Panc1 (cell line): ENCODE data around the gene NELFB. TPM values are rescaled to one million over a fixed set of nuclear protein-coding genes. Genes with fewer than 3 reads are reported as not detected.

Source experiments
- ATAC-seq: fragments of 200-7000 bp; cut with Tn5 transposase; 2 replicates; pipeline ENCODE4 v1.9.1; 2020; ENCODE audit warnings: mild to moderate bottlenecking, moderate library complexity
- BruUV-seq: library from RNA; stranded (reverse); fragments of 400-500 nt; replicated peaks from 2 replicates; lab custom pipeline; 2021; lab: Mats Ljungman, UMichigan
- CTCF ChIA-PET: fragments of 300-600 bp; sonication (Branson Sonifier 250); formaldehyde crosslinking; loops from one replicate; lab custom pipeline; 2022; ENCODE audit warnings: antibody characterized with exemption; lab: Charles Lee
- POLR2A ChIA-PET: fragments of 300-600 bp; sonication (Branson Sonifier 250); formaldehyde crosslinking; loops from one replicate; lab custom pipeline; 2022; ENCODE audit warnings: antibody characterized with exemption; lab: Charles Lee
- DNase-seq: peaks from one replicate; pipeline ENCODE4 v3.0.0-alpha.2; 2010; ENCODE audit warnings: low read depth, low spot score
- H3K27ac ChIP-seq: 2 replicates; pipeline ENCODE4 v1.5.1; 2011; ENCODE audit warnings: mild to moderate bottlenecking, low read length, inconsistent platforms
- H3K27me3 ChIP-seq: fragments of 200-500 bp; sonication (Bioruptor generic); 2 replicates; pipeline ENCODE4 v1.6.0; 2014; ENCODE audit warnings: low read length, inconsistent platforms; ENCODE audit not compliant: control insufficient read depth, insufficient read depth
- H3K36me3 ChIP-seq: fragments of 200-500 bp; sonication (Bioruptor generic); 2 replicates; pipeline ENCODE4 v1.5.1; 2014; ENCODE audit warnings: inconsistent platforms, mild to moderate bottlenecking, low read length, moderate library complexity; ENCODE audit not compliant: control insufficient read depth, insufficient read depth
- H3K4me1 ChIP-seq: 2 replicates; pipeline ENCODE4 v1.5.1; 2011; ENCODE audit warnings: inconsistent platforms, mild to moderate bottlenecking, low read length, moderate library complexity; ENCODE audit not compliant: control insufficient read depth, insufficient read depth
- H3K4me3 ChIP-seq, 2 experiments: 2 replicates each; pipeline ENCODE4 v1.5.1; 2011 to 2012; ENCODE audit warnings: low read depth in 2 of 2, low read length in 2 of 2, mild to moderate bottlenecking in 2 of 2, inconsistent platforms in 1 of 2, moderate library complexity in 1 of 2
- H3K9me3 ChIP-seq: fragments of 200-500 bp; sonication (Bioruptor generic); 2 replicates; pipeline ENCODE4 v1.5.1; 2014; ENCODE audit warnings: low read depth, mild to moderate bottlenecking, inconsistent platforms, low read length, moderate library complexity; ENCODE audit not compliant: control insufficient read depth, insufficient read depth
- POLR2AphosphoS5 ChIP-seq: IDR thresholded peaks from 2 replicates; pipeline ENCODE4 v1.6.1; 2012; ENCODE audit warnings: mild to moderate bottlenecking, low read depth, low read length, moderate library complexity
- SIN3A ChIP-seq: IDR thresholded peaks from 2 replicates; pipeline ENCODE4 v1.6.1; 2012; ENCODE audit warnings: low read depth, mild to moderate bottlenecking, low read length, moderate library complexity, borderline replicate concordance; ENCODE audit not compliant: insufficient read depth
- TCF7L2 ChIP-seq: IDR thresholded peaks from 2 replicates; pipeline ENCODE4 v1.6.1; 2011; ENCODE audit warnings: mild to moderate bottlenecking, low read depth, low read length, inconsistent platforms
- in situ Hi-C: cut with HindIII; loops from 2 replicates; pipeline ENCODE4 v1.10.0; 2016; ENCODE audit warnings: low sequenced_read_pairs, low pct_unique_long_range_greater_than_20kb
- intact Hi-C: fragments of 100-400 bp; cut with micrococcal nuclease; formaldehyde crosslinking; loops from one replicate; pipeline ENCODE4 v1.10.0; 2022; ENCODE audit not compliant: unreplicated experiment
- total RNA-seq: library from RNA; stranded (reverse); gene quantifications from one replicate; pipeline ENCODE4 v1.2.1, GENCODE V29; 2021; ENCODE audit not compliant: unreplicated experiment
- TF ChIP-seq, protein P1 (sequence below): fragments of 450-650 bp; IDR thresholded peaks from 2 replicates; pipeline ENCODE4 v1.5.1; 2017; ENCODE audit warnings: mild to moderate bottlenecking
- TF ChIP-seq, protein P2 (sequence below), 2 experiments: IDR thresholded peaks; 2 replicates each; pipeline ENCODE4 v1.6.1; 2011 to 2012; ENCODE audit warnings: low read depth in 2 of 2, control low read depth in 1 of 2, low read length in 1 of 2, mild to moderate bottlenecking in 1 of 2, moderate library complexity in 1 of 2; ENCODE audit not compliant: insufficient read depth in 1 of 2

The NELFB gene
- total RNA-seq, 1 experiment from 2014 or later = 62.4 TPM

GRCh38 chr9:137243626-137244485, 11.3 kb upstream of the NELFB start:
- POLR2A ChIA-PET = no interaction called here
- ATAC-seq = peak; percentile 10
- H3K4me1 ChIP-seq = peaks cover 20% of the 10 kb centered on the region
- 0 out of 2 replicates have a peak overlapping the region, but pooled peaks have one; percentile 39 for H3K27ac ChIP-seq
- DNase-seq = no peak
- in situ Hi-C loops (no loop called here), intact Hi-C loops (no loop called here)
- BruUV-seq = no TSS peak
- no peaks in the 10 kb centered on the region for H3K9me3 ChIP-seq
- H3K27me3 ChIP-seq = no peaks in the 10 kb centered on the region
- peaks cover 4% of the 10 kb centered on the region for H3K36me3 ChIP-seq
- TF ChIP-seq, protein P1, sequence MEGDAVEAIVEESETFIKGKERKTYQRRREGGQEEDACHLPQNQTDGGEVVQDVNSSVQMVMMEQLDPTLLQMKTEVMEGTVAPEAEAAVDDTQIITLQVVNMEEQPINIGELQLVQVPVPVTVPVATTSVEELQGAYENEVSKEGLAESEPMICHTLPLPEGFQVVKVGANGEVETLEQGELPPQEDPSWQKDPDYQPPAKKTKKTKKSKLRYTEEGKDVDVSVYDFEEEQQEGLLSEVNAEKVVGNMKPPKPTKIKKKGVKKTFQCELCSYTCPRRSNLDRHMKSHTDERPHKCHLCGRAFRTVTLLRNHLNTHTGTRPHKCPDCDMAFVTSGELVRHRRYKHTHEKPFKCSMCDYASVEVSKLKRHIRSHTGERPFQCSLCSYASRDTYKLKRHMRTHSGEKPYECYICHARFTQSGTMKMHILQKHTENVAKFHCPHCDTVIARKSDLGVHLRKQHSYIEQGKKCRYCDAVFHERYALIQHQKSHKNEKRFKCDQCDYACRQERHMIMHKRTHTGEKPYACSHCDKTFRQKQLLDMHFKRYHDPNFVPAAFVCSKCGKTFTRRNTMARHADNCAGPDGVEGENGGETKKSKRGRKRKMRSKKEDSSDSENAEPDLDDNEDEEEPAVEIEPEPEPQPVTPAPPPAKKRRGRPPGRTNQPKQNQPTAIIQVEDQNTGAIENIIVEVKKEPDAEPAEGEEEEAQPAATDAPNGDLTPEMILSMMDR = no peak
- TF ChIP-seq SIN3A = no peak
- TF ChIP-seq POLR2AphosphoS5 = peak; percentile 89
- no peak for TF ChIP-seq TCF7L2
- CTCF ChIA-PET = no interaction called here
- H3K4me3 ChIP-seq = peak overlapping the region in 1 of 2 experiments; percentile 70; a peak in 1 of 4 replicates

DNA sequence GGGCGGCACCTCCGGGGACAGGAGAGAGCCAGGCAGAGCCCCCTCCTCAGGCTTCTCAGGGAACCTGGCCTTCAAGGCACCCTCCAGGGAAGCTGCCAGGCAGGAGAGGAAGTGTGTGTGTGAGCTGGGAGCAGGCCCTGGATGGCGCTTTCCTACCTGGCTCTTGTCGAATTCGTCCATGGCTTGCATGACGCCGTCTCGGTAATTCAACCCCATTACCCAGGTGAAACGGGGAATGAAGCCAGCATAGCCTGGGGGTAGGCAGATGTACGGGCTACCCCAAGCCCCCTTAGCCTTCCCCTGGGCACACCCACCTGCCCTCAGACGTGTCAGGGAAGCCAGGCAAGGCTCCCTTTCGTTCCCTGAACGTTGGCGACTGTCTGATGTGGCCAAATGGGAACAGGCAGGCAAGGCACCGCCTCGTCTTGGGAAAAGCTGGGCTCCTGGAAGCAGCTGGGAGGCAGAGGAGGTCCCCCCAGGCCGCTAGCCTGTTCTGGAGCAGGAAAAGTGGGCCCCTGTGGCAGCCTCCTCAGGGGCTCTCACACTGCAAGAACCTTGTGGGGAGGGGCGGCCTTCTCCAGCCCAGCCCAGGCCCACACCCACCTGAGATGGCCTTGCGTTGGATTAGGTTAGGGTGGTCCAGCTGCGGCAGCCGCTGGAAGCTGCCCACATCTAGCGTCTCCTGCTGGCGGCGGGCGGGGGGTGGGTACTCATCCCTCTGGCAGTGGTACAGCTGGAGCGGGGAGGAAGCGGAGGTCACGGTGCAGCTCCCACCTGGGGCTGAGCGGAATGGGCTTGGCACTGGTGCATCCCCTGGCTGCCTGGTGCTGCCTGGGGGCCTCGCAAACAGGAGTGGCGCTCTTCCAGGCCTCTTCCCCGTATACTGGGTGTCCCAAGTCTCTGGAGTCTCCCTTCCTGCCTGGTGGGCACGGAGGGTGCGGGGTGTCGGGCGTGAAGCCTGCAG, 10.4 kb upstream of the NELFB start:
- Histone ChIP-seq H3K27ac (0 out of 2 replicates have a peak overlapping the region, but pooled peaks have one; percentile 39), H3K4me1 (peaks cover 16% of the 10 kb centered on the region), H3K4me3 (no peak overlapping the region), H3K9me3 (no peaks in the 10 kb centered on the region), H3K27me3 (no peaks in the 10 kb centered on the region), H3K36me3 (peaks cover 4% of the 10 kb centered on the region)
- CTCF ChIA-PET = no interaction called here
- no peak for DNase-seq
- POLR2A ChIA-PET = no interaction called here
- ATAC-seq = peak; percentile 19
- intact Hi-C loops (no loop called here), in situ Hi-C loops (no loop called here)
- no TSS peak for BruUV-seq
- TF ChIP-seq, protein P2, sequence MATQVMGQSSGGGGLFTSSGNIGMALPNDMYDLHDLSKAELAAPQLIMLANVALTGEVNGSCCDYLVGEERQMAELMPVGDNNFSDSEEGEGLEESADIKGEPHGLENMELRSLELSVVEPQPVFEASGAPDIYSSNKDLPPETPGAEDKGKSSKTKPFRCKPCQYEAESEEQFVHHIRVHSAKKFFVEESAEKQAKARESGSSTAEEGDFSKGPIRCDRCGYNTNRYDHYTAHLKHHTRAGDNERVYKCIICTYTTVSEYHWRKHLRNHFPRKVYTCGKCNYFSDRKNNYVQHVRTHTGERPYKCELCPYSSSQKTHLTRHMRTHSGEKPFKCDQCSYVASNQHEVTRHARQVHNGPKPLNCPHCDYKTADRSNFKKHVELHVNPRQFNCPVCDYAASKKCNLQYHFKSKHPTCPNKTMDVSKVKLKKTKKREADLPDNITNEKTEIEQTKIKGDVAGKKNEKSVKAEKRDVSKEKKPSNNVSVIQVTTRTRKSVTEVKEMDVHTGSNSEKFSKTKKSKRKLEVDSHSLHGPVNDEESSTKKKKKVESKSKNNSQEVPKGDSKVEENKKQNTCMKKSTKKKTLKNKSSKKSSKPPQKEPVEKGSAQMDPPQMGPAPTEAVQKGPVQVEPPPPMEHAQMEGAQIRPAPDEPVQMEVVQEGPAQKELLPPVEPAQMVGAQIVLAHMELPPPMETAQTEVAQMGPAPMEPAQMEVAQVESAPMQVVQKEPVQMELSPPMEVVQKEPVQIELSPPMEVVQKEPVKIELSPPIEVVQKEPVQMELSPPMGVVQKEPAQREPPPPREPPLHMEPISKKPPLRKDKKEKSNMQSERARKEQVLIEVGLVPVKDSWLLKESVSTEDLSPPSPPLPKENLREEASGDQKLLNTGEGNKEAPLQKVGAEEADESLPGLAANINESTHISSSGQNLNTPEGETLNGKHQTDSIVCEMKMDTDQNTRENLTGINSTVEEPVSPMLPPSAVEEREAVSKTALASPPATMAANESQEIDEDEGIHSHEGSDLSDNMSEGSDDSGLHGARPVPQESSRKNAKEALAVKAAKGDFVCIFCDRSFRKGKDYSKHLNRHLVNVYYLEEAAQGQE (IDR thresholded peaks at IDR 0.05; ENCODE audit: insufficient read depth in 1 of 2, low read depth in 2 of 2, low read length in 1 of 2) = no peak
- TF ChIP-seq TCF7L2 (no peak), SIN3A (no peak), POLR2AphosphoS5 (no peak)
- TF ChIP-seq, protein P1 = no peak
